GM19239 (cell line): ENCODE data around the gene ZNF805.
"Not testable (repeated sequence)": the region's sequence is repeated elsewhere in the genome, so short reads cannot be mapped to it uniquely, and the experiment has no call there.

Source experiments
- DNase-seq: peaks from one replicate; pipeline ENCODE4 v3.0.0; 2011; ENCODE audit warnings: low spot score; ENCODE audit not compliant: insufficient read length
- FAIRE-seq: peaks from 2 replicates; lab custom pipeline; 2011; peaks lifted over from hg19 to GRCh38; lab: Jason Lieb, UNC

ZNF805 gene

DNA sequence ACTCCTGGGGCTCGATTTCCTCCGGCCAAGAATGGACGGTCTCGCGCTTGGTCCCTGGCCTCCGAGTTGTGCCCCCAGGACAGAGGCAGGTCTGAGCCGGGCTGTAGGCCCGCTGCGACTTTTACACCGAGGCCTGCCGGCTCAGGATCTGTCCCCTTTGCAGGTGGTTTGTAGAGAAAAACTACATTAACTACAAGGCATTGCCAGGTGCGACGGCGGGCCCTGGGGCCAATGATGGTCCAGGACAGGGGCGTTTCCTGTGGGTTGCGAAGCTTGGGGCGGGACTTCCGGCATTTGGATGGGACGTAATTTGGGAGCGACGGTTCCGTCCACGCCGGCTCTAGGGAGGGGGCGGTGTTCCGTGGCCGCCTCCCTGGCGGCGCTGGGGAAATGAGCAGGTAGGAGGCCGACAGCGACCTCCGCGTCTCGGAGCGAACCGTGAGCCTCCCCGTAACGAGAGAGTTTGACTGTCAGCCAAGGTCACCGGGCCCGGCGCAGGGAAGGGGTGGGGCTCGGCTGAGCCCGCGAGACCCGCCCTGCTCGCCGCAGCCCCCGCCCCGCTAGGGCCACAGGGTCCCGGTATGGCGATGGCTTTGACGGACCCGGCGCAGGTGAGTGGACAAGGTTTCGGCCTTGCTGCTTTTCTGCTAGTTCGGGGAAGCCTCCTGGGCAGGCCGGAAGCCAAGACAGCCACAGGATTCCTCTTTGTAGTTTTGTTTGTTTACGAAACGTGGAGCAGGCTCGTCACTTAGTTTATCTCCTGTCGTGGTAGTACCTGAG, at the start of gene ZNF805:
ZNF805 (plus strand) TSS at position 322 of the 780 bp plus-strand sequence; CDS start at position 582, 260 bp downstream.
- FAIRE-seq, result peak; percentile 98
- DNase-seq, result peak; percentile 93

GRCh38 chr19:57191141-57192076, 49.0 kb upstream of the ZNF805 start, which contains the start of gene ZNF264:
Gene ZNF264 (plus strand): TSS chr19:57191500. CDS start chr19:57191914, 414 bp downstream.
- DNase-seq (peak; percentile 75), FAIRE-seq (peak; percentile 80)

DNA sequence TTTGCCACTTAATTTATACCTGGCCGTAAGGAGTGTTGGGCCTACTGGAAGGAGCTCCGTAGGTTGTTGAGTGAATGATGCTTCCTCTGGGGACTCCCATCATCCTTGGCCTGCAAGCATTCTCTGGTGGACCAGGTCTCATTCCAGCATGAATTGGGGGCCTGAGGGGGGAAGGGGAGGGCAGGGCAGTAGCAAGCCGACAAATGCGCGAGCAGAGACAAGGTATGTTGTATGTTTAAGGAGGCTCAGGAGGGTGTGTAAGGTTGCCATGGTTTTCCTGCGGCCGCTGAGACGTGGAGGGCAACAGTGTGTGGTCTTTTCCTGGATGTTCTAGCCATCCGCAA, 48.4 kb upstream of the ZNF805 start:
- no peak for DNase-seq
- FAIRE-seq, result no peak

DNA sequence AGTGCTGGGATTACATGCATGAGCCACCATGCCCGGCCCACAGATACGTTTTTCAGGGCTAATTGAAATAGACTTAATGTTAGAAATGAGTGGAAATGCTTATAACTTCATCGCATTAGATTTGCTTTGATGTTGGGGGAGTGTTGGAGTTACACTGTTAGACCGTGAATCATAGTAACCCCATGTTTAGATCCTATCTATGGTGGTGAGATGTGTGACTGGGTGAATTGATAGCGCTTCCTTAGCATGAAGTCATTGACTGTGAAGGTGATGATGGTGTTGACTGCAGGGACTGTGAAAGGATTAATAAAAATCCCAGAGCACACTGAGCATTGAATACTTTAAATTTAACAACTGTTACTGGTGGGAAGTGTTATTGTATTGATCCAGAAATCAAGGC, 47.4 kb upstream of the ZNF805 start:
- DNase-seq (no peak), FAIRE-seq (no peak)

- not testable (repeated sequence) for FAIRE-seq
Observed at GRCh38 chr19:57197874-57198273, 42.6 kb upstream of the ZNF805 start.

DNA sequence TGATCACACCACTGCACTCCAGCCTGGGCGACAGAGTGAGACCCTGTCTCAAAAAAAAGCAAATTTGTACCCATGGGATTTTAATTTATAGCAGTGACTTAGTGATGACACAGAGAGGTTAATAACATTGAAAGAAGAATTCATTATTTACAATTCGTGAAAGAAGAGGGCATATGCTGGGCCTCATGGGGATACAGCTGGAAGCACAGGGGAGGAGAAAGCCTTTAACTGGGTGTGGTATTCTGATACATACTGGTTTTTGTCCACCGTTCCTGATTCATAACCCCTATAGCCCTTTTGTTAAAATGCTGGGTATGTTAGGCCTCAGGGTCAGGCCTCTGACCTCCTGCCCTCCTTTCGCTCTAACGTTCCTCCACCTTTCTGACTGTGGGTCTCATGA, 38.3 kb upstream of the ZNF805 start:
- DNase-seq (no peak), FAIRE-seq (no peak)

More at GRCh38 chr19:57197874-57198273, 42.6 kb upstream of the ZNF805 start:
- DNase-seq, result not testable (repeated sequence)

DNA sequence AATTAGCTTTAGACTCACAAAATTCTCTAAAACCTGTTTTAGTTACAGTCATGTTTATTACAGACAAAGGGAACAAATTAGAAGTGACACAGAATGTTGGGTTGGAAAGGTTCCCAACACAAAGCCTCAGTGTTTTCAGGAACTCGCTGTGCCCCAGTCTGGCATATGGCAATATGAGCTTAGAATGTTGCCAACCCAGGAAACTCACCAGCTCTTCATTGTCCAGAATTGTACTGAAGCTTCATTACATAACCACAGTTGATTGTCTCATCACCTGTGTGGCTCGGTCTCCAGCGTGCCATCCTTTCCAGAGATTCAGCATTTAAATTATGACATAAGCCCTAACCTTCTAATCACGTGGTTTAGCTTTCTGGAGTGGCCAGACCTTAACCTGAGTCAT, 30.1 kb upstream of the ZNF805 start:
- FAIRE-seq, result no peak

DNA sequence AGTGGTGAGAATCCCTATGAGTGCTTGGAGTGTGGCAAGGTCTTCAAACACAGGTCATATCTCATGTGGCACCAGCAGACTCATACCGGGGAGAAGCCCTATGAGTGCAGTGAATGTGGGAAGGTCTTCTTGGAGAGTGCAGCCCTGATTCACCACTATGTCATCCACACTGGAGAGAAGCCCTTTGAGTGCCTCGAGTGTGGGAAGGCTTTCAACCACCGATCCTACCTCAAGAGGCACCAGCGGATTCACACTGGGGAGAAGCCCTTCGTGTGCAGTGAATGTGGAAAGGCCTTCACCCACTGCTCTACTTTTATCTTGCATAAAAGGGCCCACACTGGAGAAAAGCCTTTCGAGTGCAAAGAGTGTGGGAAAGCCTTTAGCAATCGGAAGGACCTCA, 28.3 kb upstream of the ZNF805 start:
- no peak for FAIRE-seq

More for the DNA sequence above, 30.1 kb upstream of the ZNF805 start:
- no peak for DNase-seq

GRCh38 chr19:57227502-57227901, 12.9 kb upstream of the ZNF805 start:
- DNase-seq (no peak), FAIRE-seq (no peak)

More for the DNA sequence above, 28.3 kb upstream of the ZNF805 start:
- no peak for DNase-seq

DNA sequence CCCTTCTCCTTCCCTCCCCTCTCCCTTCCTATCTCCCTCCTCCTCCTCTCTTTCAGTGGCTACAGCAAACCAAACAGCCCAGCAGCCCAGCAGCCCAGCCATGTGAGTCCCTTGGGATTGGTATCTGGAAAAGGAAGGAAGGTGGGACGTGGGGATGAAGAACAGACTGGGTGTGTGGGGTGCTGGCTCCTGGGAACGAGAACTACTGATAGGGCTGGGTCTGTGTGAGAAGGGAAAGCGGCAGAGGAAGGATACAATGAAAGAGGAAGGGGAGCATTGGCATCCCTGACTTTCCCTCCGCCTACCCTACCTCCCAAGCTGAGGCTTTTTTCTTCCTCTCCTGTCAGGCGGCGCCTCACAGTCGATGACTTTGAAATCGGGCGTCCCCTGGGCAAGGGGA, 8.7 kb upstream of the ZNF805 start:
- DNase-seq (no peak), FAIRE-seq (no peak)

GRCh38 chr19:57233207-57233606, 7.2 kb upstream of the ZNF805 start:
- FAIRE-seq (no peak), DNase-seq (no peak)

GRCh38 chr19:57239982-57240310, 486 bp upstream of the ZNF805 start:
- FAIRE-seq, result no peak
- no peak for DNase-seq

DNA sequence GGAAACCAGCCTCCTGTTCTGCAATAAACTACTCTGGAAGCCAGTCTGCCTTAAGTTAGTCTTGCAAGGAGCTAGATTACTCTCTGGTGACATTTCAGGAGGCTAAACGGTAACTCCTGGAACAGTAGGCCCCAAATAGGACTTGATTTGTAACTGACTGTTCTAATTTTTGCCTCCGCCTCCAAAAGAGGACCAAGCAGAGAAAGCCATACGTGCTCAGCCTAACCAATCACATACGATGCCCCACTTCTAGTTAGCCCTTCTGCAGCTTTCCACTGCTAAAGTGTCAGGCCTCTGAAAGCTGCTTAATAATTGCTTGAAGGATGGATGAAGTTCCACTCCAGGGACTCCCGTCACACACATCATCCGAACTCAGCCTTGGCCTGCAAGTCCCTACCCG, 744 bp downstream of the ZNF805 start:
- DNase-seq (no peak), FAIRE-seq (peak; percentile 45)

DNA sequence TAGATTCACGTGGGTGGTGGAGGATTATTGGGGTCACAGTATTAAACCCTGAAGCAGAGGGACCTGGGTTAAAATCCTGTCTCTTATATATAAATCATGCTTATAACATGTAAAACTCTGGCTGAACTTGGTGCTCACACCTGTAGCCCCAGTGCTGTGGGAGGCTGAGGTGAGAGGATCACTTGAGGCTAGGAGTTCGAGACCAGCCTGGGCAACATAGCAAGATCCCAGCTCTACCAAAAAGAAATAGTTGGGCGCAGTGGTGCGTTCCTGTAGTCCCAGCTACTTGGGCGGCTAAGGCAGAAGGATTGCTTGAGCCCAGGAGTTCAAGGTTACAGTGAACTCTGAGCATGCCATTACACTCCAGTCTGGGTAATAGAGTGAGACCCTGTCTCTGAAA, 2.4 kb downstream of the ZNF805 start:
- DNase-seq (no peak), FAIRE-seq (no peak)

- no peak for FAIRE-seq
- DNase-seq, result no peak
Observed at GRCh38 chr19:57244513-57244912, 4.1 kb downstream of the ZNF805 start.

DNA sequence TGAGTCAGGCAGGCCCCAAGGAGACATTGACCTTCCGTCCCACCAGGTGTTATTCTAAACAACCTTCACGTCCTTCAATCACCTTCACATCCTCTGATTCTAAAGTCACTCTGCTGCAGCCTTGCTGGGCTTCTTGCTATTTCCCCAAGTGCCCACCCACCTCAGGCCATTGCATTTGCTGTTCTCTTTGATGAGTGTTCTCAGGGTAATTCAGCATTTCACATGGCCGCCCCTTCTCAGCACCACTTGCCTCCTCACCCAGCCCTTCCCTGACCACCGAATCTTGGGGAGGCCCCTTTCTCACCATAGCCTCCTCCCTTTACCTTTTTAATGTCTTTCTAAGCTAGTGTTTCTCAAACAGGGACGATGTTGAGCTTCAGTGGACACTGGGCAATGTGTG, 4.6 kb downstream of the ZNF805 start:
- no peak for FAIRE-seq
- no peak for DNase-seq

DNA sequence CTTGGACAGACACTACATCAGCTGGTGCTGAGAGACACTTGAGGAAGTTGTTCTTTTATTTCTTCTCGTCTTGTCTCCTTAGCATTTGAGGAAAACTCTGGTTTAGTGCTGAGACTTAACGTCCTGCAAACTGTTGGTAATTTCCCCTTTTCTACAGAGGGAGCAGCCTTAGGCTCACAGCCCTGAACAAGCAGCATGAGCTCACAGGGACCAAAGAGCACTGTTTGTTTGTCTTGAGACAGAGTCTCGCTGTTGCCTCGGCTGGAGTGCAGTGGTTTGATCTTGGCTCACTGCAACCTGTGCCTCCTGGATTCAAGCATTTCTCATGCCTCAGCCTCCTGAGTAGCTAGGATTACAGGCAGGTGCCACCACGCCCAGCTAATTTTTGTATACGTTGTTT, 5.5 kb downstream of the ZNF805 start:
- no peak for FAIRE-seq
- no peak for DNase-seq

DNA sequence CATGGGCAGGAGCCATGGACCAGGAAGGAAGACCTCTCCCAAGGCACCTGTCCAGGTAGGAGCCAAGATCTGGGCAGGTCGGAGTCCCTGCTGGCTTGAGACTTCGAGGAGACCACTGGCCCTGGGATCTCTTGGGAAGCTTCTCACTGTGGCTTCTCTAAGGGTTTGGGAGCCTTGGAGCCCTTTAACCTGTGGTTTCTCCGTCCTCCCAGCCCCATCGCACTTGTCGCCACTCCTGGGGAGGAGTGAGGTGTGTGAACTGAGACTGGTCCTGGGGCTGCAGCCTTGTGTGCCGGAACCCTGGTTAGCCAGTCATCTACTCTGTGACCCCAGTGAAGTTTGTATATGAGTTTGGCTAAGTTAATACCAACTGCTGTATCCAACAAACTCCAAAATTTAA, 8.2 kb downstream of the ZNF805 start:
- DNase-seq (no peak), FAIRE-seq (no peak)

GRCh38 chr19:57249329-57249728, 8.9 kb downstream of the ZNF805 start:
- FAIRE-seq (no peak), DNase-seq (no peak)

- DNase-seq, FAIRE-seq: not testable (repeated sequence)
Observed at GRCh38 chr19:57253767-57254166, 13.3 kb downstream of the ZNF805 start.

- FAIRE-seq (no peak), DNase-seq (no peak)
Observed at GRCh38 chr19:57262044-57262443, 21.6 kb downstream of the ZNF805 start.
